Measurements from ENCODE around the gene GTF3C5.
A peak's percentile ranks its signal among the peaks of the same experiment; 100 is the strongest.

- TF ChIP-seq E2F5 (CRISPR knock-in tag; IDR thresholded peaks at IDR 0.05), result no peak
- TF ChIP-seq KAT7 (CRISPR knock-in tag; IDR thresholded peaks at IDR 0.05; ENCODE audit: borderline replicate concordance), result no peak
- TF ChIP-seq CTCF (IDR thresholded peaks at IDR 0.05), result peak; percentile 99
- no peak for TF ChIP-seq ESRRA (CRISPR knock-in tag; IDR thresholded peaks at IDR 0.05; ENCODE audit: borderline replicate concordance)
- no peak for TF ChIP-seq JAZF1 (CRISPR knock-in tag; IDR thresholded peaks at IDR 0.05)
- TF ChIP-seq IRF2 (CRISPR knock-in tag; IDR thresholded peaks at IDR 0.05; ENCODE audit: borderline replicate concordance, low read depth), result no peak
- TF ChIP-seq JUN (CRISPR knock-in tag; IDR thresholded peaks at IDR 0.05), result no peak
- no peak for TF ChIP-seq CBFB (CRISPR knock-in tag; IDR thresholded peaks at IDR 0.05; ENCODE audit: low read depth)
- TF ChIP-seq TEAD4 (CRISPR knock-in tag; IDR thresholded peaks at IDR 0.05), result no peak
- TF ChIP-seq PREB (CRISPR knock-in tag; IDR thresholded peaks at IDR 0.05; ENCODE audit: borderline replicate concordance), result no peak
- TF ChIP-seq ETV6 (CRISPR knock-in tag; IDR thresholded peaks at IDR 0.05), result no peak
- no peak for TF ChIP-seq NR2C2 (CRISPR knock-in tag; IDR thresholded peaks at IDR 0.05)
- no peak for TF ChIP-seq FOXP4 (CRISPR knock-in tag; IDR thresholded peaks at IDR 0.05)
These were observed 72.6 kb downstream of the GTF3C5 start for GRCh38 chr9:133103183-133103986.

Data from WTC11 (cell line).